HepG2 (cell line): ENCODE results near the gene GLB1L. TPM values are rescaled to one million over a fixed set of nuclear protein-coding genes. Genes with fewer than 3 reads are reported as not detected.

Source experiments
- DNMT1 ChIP-seq: sonication (generic); formaldehyde crosslinking; IDR thresholded peaks from 2 replicates; pipeline ENCODE4 v1.5.1; 2020; ENCODE audit warnings: mild to moderate bottlenecking, missing genetic modification reagents
- HDAC1 ChIP-seq: sonication (generic); formaldehyde crosslinking; IDR thresholded peaks from 2 replicates; pipeline ENCODE4 v1.5.1; 2020; ENCODE audit warnings: mild to moderate bottlenecking, missing genetic modification reagents
- HNRNPUL1 ChIP-seq: fragments of 200-400 bp; formaldehyde crosslinking; IDR thresholded peaks from 2 replicates; pipeline ENCODE4 v1.6.1; 2017; ENCODE audit warnings: low read depth, mild to moderate bottlenecking, low read length, moderate library complexity
- IRF2 ChIP-seq: IDR thresholded peaks from 2 replicates; pipeline ENCODE4 v1.6.1; 2018; ENCODE audit warnings: missing genetic modification reagents, missing compliant biosample characterization
- KAT8 ChIP-seq: IDR thresholded peaks from 2 replicates; pipeline ENCODE4 v1.6.1; 2016; ENCODE audit warnings: missing genetic modification reagents, missing compliant biosample characterization
- MAFF ChIP-seq: IDR thresholded peaks from 2 replicates; pipeline ENCODE4 v1.6.1; 2011; ENCODE audit warnings: low read depth, low read length, improper control_type of control experiment
- NRL ChIP-seq: sonication (generic); formaldehyde crosslinking; IDR thresholded peaks from 2 replicates; pipeline ENCODE4 v1.5.0; 2020; ENCODE audit warnings: missing genetic modification reagents, mild to moderate bottlenecking, moderate library complexity, borderline replicate concordance
- TBP ChIP-seq: sonication (generic); formaldehyde crosslinking; IDR thresholded peaks from 2 replicates; pipeline ENCODE4 v1.5.0; 2020; ENCODE audit warnings: missing genetic modification reagents
- TEAD3 ChIP-seq: optimal IDR thresholded peaks from 2 replicates; pipeline ENCODE3; 2016; ENCODE audit warnings: borderline replicate concordance
- ZBED4 ChIP-seq: sonication (generic); formaldehyde crosslinking; IDR thresholded peaks from 2 replicates; pipeline ENCODE4 v1.4.0; 2020; ENCODE audit warnings: missing genetic modification reagents, borderline replicate concordance
- ZFP82 ChIP-seq: sonication (generic); formaldehyde crosslinking; IDR thresholded peaks from 2 replicates; pipeline ENCODE4 v1.5.1; 2020; ENCODE audit warnings: mild to moderate bottlenecking, missing genetic modification reagents, borderline replicate concordance
- ZNF354B ChIP-seq: sonication (generic); formaldehyde crosslinking; IDR thresholded peaks from 2 replicates; pipeline ENCODE4 v1.8.0; 2022; ENCODE audit warnings: mild to moderate bottlenecking, missing genetic modification reagents
- ZNF431 ChIP-seq: sonication (generic); formaldehyde crosslinking; IDR thresholded peaks from 2 replicates; pipeline ENCODE4 v1.9.0; 2022; ENCODE audit warnings: missing genetic modification reagents, low read depth, mild to moderate bottlenecking, borderline replicate concordance
- ZNF850 ChIP-seq: sonication (generic); formaldehyde crosslinking; conservative IDR thresholded peaks from 2 replicates; pipeline ENCODE4 v1.9.0; 2021; ENCODE audit warnings: mild to moderate bottlenecking, missing genetic modification reagents
- polyA plus RNA-seq, 8 experiments: library from polyadenylated mRNA; depleted of rRNA in 3 of 8; stranded (reverse) in 7 of 8; unstranded in 1 of 8; fragments of >200 nt; fragmentation: Illumina TruSeq in 4 of 8; extraction: Trizol in 4 of 8; gene quantifications; 2 replicates each; pipeline versions ENCODE4 v1.2.1 to v1.2.3, GENCODE V29; 2011 to 2016; ENCODE audit warnings: low read depth in 4 of 8, missing spikeins in 1 of 8, mixed read lengths in 1 of 8; ENCODE audit not compliant: insufficient read depth in 1 of 8
- total RNA-seq, 5 experiments: library from RNA; depleted of rRNA; stranded (reverse); fragments of >200 nt; fragmentation: Illumina TruSeq; extraction: Trizol; gene quantifications; 2 replicates each; pipeline ENCODE4 v1.2.3, GENCODE V29; 2016; ENCODE audit warnings: low read depth in 1 of 5
- TF ChIP-seq, protein P1 (sequence below): fragments of 450-650 bp; IDR thresholded peaks from 2 replicates; pipeline ENCODE4 v1.6.1; 2016
- TF ChIP-seq, protein P2 (sequence below): sonication (generic); formaldehyde crosslinking; IDR thresholded peaks from 2 replicates; pipeline ENCODE4 v1.4.0; 2020; ENCODE audit warnings: mild to moderate bottlenecking, missing genetic modification reagents

Gene GLB1L
- total and polyA plus RNA-seq, 2 of the 13 experiments (the other 11 are each of a cell fraction or from before 2014, with no cell fraction given): 6.8 to 7.3 TPM

GRCh38 chr2:219294356-219295351 lies 49.4 kb upstream of the GLB1L start (continued):
- TF ChIP-seq ZNF354B (CRISPR knock-in tag) (no peak), IRF2 (CRISPR knock-in tag) (peak; percentile 93; the same call in 1 of the 2 replicates), ZNF431 (CRISPR knock-in tag) (0 out of 2 replicates have a peak, but pooled peaks have one; percentile 43), TBP (CRISPR knock-in tag) (no peak), NRL (CRISPR knock-in tag) (no peak), ZBED4 (CRISPR knock-in tag) (peak; percentile 94; the same call in 1 of the 2 replicates), DNMT1 (CRISPR knock-in tag) (peak; percentile 98), HNRNPUL1 (no peak), MAFF (no peak), HDAC1 (CRISPR knock-in tag) (peak; percentile 76), ZFP82 (no peak), TEAD3 (CRISPR knock-in tag) (peak; percentile 75), ZNF850 (CRISPR knock-in tag) (no peak), KAT8 (peak; percentile 83)
- TF ChIP-seq, protein P1, sequence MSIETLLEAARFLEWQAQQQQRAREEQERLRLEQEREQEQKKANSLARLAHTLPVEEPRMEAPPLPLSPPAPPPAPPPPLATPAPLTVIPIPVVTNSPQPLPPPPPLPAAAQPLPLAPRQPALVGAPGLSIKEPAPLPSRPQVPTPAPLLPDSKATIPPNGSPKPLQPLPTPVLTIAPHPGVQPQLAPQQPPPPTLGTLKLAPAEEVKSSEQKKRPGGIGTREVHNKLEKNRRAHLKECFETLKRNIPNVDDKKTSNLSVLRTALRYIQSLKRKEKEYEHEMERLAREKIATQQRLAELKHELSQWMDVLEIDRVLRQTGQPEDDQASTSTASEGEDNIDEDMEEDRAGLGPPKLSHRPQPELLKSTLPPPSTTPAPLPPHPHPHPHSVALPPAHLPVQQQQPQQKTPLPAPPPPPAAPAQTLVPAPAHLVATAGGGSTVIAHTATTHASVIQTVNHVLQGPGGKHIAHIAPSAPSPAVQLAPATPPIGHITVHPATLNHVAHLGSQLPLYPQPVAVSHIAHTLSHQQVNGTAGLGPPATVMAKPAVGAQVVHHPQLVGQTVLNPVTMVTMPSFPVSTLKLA: no peak
- TF ChIP-seq, protein P2, sequence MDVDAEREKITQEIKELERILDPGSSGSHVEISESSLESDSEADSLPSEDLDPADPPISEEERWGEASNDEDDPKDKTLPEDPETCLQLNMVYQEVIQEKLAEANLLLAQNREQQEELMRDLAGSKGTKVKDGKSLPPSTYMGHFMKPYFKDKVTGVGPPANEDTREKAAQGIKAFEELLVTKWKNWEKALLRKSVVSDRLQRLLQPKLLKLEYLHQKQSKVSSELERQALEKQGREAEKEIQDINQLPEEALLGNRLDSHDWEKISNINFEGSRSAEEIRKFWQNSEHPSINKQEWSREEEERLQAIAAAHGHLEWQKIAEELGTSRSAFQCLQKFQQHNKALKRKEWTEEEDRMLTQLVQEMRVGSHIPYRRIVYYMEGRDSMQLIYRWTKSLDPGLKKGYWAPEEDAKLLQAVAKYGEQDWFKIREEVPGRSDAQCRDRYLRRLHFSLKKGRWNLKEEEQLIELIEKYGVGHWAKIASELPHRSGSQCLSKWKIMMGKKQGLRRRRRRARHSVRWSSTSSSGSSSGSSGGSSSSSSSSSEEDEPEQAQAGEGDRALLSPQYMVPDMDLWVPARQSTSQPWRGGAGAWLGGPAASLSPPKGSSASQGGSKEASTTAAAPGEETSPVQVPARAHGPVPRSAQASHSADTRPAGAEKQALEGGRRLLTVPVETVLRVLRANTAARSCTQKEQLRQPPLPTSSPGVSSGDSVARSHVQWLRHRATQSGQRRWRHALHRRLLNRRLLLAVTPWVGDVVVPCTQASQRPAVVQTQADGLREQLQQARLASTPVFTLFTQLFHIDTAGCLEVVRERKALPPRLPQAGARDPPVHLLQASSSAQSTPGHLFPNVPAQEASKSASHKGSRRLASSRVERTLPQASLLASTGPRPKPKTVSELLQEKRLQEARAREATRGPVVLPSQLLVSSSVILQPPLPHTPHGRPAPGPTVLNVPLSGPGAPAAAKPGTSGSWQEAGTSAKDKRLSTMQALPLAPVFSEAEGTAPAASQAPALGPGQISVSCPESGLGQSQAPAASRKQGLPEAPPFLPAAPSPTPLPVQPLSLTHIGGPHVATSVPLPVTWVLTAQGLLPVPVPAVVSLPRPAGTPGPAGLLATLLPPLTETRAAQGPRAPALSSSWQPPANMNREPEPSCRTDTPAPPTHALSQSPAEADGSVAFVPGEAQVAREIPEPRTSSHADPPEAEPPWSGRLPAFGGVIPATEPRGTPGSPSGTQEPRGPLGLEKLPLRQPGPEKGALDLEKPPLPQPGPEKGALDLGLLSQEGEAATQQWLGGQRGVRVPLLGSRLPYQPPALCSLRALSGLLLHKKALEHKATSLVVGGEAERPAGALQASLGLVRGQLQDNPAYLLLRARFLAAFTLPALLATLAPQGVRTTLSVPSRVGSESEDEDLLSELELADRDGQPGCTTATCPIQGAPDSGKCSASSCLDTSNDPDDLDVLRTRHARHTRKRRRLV (CRISPR knock-in tag): no peak
